Gastrocnemius medialis (tissue), 4 donors: Measurements from ENCODE around the gene SORBS1. TPM values are rescaled to one million over a fixed set of nuclear protein-coding genes. Genes with fewer than 3 reads are reported as not detected.

Experiments used
- ATAC-seq, 2 donors: fragments of 150-250 bp; one replicate each; pipeline ENCODE4 v1.9.1; 2016
- DNase-seq, 2 donors: peaks; one replicate each; pipeline ENCODE4 v3.0.0-alpha.2; 2019
- H3K27ac ChIP-seq, 4 donors: fragments of 200-600 bp; sonication (generic); 1 replicate in 1 of 4; 2 replicates in 3 of 4; pipeline ENCODE4 v1.5.1; 2016 to 2018; ENCODE audit warnings: mild to moderate bottlenecking in 2 of 4, moderate library complexity in 1 of 4
- H3K27me3 ChIP-seq, 3 donors: fragments of 200-600 bp; sonication (generic) in 2 of 3; 1 replicate in 1 of 3; 2 replicates in 2 of 3; pipeline versions ENCODE4 v1.5.1 to v1.6.0; 2016 to 2019; ENCODE audit warnings: mild to moderate bottlenecking in 1 of 3, moderate library complexity in 1 of 3
- H3K36me3 ChIP-seq, 2 donors: fragments of 200-600 bp; sonication (generic) in 1 of 2; one replicate each; pipeline ENCODE4 v1.5.1; 2017 to 2018
- H3K4me1 ChIP-seq, 2 donors: fragments of 200-600 bp; sonication (generic) in 1 of 2; one replicate each; pipeline ENCODE4 v1.5.1; 2016 to 2017; ENCODE audit warnings: mild to moderate bottlenecking in 2 of 2
- H3K4me3 ChIP-seq, 4 donors: fragments of 200-600 bp; sonication (generic) in 3 of 4; 1 replicate in 1 of 4; 2 replicates in 3 of 4; pipeline ENCODE4 v1.5.1; 2016 to 2019; ENCODE audit warnings: mild to moderate bottlenecking in 2 of 4
- H3K9me3 ChIP-seq, 3 donors: fragments of 200-600 bp; sonication (generic) in 2 of 3; 1 replicate in 1 of 3; 2 replicates in 2 of 3; pipeline ENCODE4 v1.5.1; 2016 to 2019
- POLR2A ChIP-seq, 2 donors: fragments of 450-650 bp; IDR thresholded peaks; one replicate each; pipeline ENCODE4 v1.6.1; 2017; ENCODE audit warnings: antibody characterized with exemption in 2 of 2, mild to moderate bottlenecking in 2 of 2, moderate library complexity in 2 of 2
- in situ Hi-C, 4 donors: fragments of 200-750 bp; cut with MboI; loops; one replicate each; pipeline versions ENCODE4 v1.15.0 to v1.8.0; 2017; ENCODE audit warnings: low sequenced_read_pairs in 4 of 4
- intact Hi-C: fragments of 100-400 bp; cut with DNase I; formaldehyde crosslinking; loops from one replicate; pipeline ENCODE4 v1.15.1; 2023; ENCODE audit warnings: low total_unique reads
- total RNA-seq, 4 donors: library from RNA; depleted of rRNA; stranded (reverse); fragments of >200 nt; gene quantifications; one replicate each; pipeline versions ENCODE4 v1.1.0 to v1.2.3, GENCODE V29; 2016
- TF ChIP-seq, protein P1 (sequence below), 5 experiments: fragments of 450-650 bp in 3 of 5; fragments of 200-600 bp in 2 of 5; sonication (generic) in 2 of 5; IDR thresholded peaks in 4 of 5; conservative IDR thresholded peaks in 1 of 5; 1 replicate in 4 of 5; 2 replicates in 1 of 5; pipeline ENCODE4 v1.5.1; 2016 to 2019; ENCODE audit warnings: antibody characterized with exemption in 5 of 5, mild to moderate bottlenecking in 3 of 5, moderate library complexity in 3 of 5

SORBS1 gene
- total RNA-seq, 4 donors from 2014 or later = 146 to 331 (median 186) TPM

GRCh38 chr10:95401704-95402469, 159.3 kb downstream of the SORBS1 start:
- no peak for ATAC-seq
- in situ Hi-C loops = no loop called here
- Histone ChIP-seq H3K27ac (peak overlapping the region; percentile 91 to 98 (median 97)), H3K9me3 (no peaks in the 10 kb centered on the region), H3K4me3 (no peak overlapping the region), H3K4me1 (peaks cover 29 to 34% of the 10 kb centered on the region in 2 donors), H3K27me3 (no peaks in the 10 kb centered on the region), H3K36me3 (peaks cover 0 to 68% of the 10 kb centered on the region in 2 donors)
- no peak for DNase-seq
- intact Hi-C loops = no loop called here
- TF ChIP-seq, protein P1, sequence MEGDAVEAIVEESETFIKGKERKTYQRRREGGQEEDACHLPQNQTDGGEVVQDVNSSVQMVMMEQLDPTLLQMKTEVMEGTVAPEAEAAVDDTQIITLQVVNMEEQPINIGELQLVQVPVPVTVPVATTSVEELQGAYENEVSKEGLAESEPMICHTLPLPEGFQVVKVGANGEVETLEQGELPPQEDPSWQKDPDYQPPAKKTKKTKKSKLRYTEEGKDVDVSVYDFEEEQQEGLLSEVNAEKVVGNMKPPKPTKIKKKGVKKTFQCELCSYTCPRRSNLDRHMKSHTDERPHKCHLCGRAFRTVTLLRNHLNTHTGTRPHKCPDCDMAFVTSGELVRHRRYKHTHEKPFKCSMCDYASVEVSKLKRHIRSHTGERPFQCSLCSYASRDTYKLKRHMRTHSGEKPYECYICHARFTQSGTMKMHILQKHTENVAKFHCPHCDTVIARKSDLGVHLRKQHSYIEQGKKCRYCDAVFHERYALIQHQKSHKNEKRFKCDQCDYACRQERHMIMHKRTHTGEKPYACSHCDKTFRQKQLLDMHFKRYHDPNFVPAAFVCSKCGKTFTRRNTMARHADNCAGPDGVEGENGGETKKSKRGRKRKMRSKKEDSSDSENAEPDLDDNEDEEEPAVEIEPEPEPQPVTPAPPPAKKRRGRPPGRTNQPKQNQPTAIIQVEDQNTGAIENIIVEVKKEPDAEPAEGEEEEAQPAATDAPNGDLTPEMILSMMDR (IDR thresholded peaks at IDR 0.05 in 4 of 5, conservative IDR thresholded peaks at IDR 0.05 in 1 of 5) = no peak
- no peak for TF ChIP-seq POLR2A (IDR thresholded peaks at IDR 0.05)

DNA sequence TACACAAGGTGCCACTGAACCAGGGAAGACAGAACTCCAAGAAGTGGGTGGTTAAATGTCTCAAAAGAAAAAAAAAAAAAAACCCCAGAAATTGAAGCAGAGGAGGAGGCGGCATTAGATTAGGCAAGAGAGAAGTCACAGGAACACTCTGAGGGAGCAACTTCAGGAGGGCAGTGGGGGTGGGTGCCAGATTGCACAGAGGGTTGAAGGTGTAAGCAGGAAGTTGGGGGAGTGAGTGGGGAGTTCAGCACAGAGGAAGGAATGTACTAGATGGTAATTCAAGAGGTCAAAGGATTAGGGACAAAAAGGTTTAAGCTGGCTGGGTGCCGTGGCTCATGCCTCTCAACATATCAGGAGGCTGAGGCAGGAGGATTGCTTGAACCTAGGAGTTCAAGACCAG, 160.4 kb downstream of the SORBS1 start:
- no peak for TF ChIP-seq POLR2A (IDR thresholded peaks at IDR 0.05)
- TF ChIP-seq, protein P1 (IDR thresholded peaks at IDR 0.05 in 4 of 5, conservative IDR thresholded peaks at IDR 0.05 in 1 of 5) = no peak
- Histone ChIP-seq H3K27me3 (no peaks in the 10 kb centered on the region), H3K36me3 (peaks cover 0 to 73% of the 10 kb centered on the region in 2 donors), H3K4me1 (peaks cover 20 to 24% of the 10 kb centered on the region in 2 donors), H3K4me3 (no peak overlapping the region), H3K9me3 (no peaks in the 10 kb centered on the region), H3K27ac (peak overlapping the region; percentile 91 to 98 (median 97))
- no peak for DNase-seq
- ATAC-seq = no peak
- intact Hi-C loops (no loop called here), in situ Hi-C loops (no loop called here)

- peaks cover 6 to 14% of the 10 kb centered on the region in 2 donors for H3K4me1 ChIP-seq
- intact Hi-C loops (no loop called here), in situ Hi-C loops (no loop called here)
Observed at GRCh38 chr10:95399183-95399582, 162.0 kb downstream of the SORBS1 start.

GRCh38 chr10:95397747-95398146, 163.4 kb downstream of the SORBS1 start:
- Histone ChIP-seq H3K27ac (peak overlapping the region; percentile 91 to 98 (median 97)), H3K4me1 (peaks cover 4 to 20% of the 10 kb centered on the region in 2 donors), H3K4me3 (no peak overlapping the region), H3K36me3 (peaks cover 0 to 61% of the 10 kb centered on the region in 2 donors), H3K27me3 (no peaks in the 10 kb centered on the region), H3K9me3 (no peaks in the 10 kb centered on the region)
- in situ Hi-C loops (no loop called here), intact Hi-C loops (no loop called here)
- DNase-seq (no peak), ATAC-seq (no peak)
- no peak for TF ChIP-seq POLR2A (IDR thresholded peaks at IDR 0.05)
- TF ChIP-seq, protein P1 (IDR thresholded peaks at IDR 0.05 in 4 of 5, conservative IDR thresholded peaks at IDR 0.05 in 1 of 5) = no peak

More at GRCh38 chr10:95399183-95399582, 162.0 kb downstream of the SORBS1 start:
- no peak for ATAC-seq
- Histone ChIP-seq H3K27me3 (no peaks in the 10 kb centered on the region), H3K9me3 (no peaks in the 10 kb centered on the region), H3K4me3 (no peak overlapping the region), H3K36me3 (peaks cover 0 to 64% of the 10 kb centered on the region in 2 donors), H3K27ac (peak overlapping the region; percentile 91 to 98 (median 97))
- TF ChIP-seq POLR2A (IDR thresholded peaks at IDR 0.05) = no peak
- TF ChIP-seq, protein P1 (IDR thresholded peaks at IDR 0.05 in 4 of 5, conservative IDR thresholded peaks at IDR 0.05 in 1 of 5) = no peak
- no peak for DNase-seq
